GM12892 (cell line): ENCODE results near the gene PPP1R13B.

Experiments
- POLR2A ChIP-seq: IDR thresholded peaks from 2 replicates; pipeline ENCODE4 v1.6.1; 2011; ENCODE audit warnings: low read depth, low read length, control low read depth
- POLR2AphosphoS5 ChIP-seq: IDR thresholded peaks from 2 replicates; pipeline ENCODE4 v1.6.1; 2011; ENCODE audit warnings: low read depth, low read length, control low read depth

GRCh38 chr14:103859416-103860202, 12.2 kb upstream of the PPP1R13B start:
- no peak for TF ChIP-seq POLR2AphosphoS5
- TF ChIP-seq POLR2A: no peak
